Measurements from ENCODE around the gene FAM241A.

DNA sequence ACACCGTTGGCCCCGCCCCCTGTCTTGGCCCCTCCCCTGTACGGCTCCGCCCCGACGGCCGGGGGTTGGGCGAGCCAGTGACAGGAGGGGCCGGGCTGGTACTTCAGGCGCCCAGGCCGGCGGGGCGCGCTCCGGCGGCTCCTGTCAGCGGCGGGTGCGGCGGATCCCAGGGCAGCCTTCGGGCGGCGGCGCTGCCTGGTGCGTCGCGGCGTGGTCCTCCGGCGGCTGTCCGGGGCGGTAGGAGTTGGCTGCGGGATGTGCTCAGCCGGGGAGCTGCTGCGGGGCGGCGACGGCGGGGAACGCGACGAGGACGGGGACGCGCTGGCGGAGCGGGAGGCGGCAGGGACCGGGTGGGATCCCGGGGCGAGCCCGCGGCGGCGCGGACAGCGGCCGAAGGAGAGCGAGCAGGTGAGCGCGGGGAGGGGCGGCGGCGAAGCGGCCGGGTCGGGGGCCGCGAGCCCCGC lies at the start of gene FAM241A:
- TF ChIP-seq EZH2 (IDR thresholded peaks at IDR 0.05; ENCODE audit: low read length, unreplicated experiment) (no peak), EZH2phosphoT487 (IDR thresholded peaks at IDR 0.05; ENCODE audit: borderline replicate concordance, low read length) (no peak)
- TF ChIP-seq, protein P1, sequence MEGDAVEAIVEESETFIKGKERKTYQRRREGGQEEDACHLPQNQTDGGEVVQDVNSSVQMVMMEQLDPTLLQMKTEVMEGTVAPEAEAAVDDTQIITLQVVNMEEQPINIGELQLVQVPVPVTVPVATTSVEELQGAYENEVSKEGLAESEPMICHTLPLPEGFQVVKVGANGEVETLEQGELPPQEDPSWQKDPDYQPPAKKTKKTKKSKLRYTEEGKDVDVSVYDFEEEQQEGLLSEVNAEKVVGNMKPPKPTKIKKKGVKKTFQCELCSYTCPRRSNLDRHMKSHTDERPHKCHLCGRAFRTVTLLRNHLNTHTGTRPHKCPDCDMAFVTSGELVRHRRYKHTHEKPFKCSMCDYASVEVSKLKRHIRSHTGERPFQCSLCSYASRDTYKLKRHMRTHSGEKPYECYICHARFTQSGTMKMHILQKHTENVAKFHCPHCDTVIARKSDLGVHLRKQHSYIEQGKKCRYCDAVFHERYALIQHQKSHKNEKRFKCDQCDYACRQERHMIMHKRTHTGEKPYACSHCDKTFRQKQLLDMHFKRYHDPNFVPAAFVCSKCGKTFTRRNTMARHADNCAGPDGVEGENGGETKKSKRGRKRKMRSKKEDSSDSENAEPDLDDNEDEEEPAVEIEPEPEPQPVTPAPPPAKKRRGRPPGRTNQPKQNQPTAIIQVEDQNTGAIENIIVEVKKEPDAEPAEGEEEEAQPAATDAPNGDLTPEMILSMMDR (conservative IDR thresholded peaks at IDR 0.05; ENCODE audit: low read depth, low read length), result no peak
